KMS-11 (cell line): ENCODE results near the gene HOXA9.

Source experiments
- H2AFZ ChIP-seq: fragments of 200-600 bp; sonication (generic); 2 replicates; pipeline ENCODE4 v1.6.1; 2016; ENCODE audit warnings: antibody characterized with exemption, mixed run types, low read depth
- H3K27ac ChIP-seq: fragments of 200-600 bp; sonication (generic); 2 replicates; pipeline ENCODE4 v1.6.1; 2016; ENCODE audit warnings: mild to moderate bottlenecking, mixed run types
- H3K27me3 ChIP-seq: fragments of 200-600 bp; sonication (generic); 2 replicates; pipeline ENCODE4 v1.6.1; 2017; ENCODE audit warnings: mild to moderate bottlenecking, low read depth, mixed run types, moderate library complexity; ENCODE audit not compliant: insufficient read depth
- H3K36me3 ChIP-seq: fragments of 200-600 bp; sonication (generic); 2 replicates; pipeline ENCODE4 v1.6.1; 2017; ENCODE audit warnings: mild to moderate bottlenecking, mixed run types; ENCODE audit not compliant: insufficient read depth
- H3K4me1 ChIP-seq: fragments of 200-600 bp; sonication (generic); 2 replicates; pipeline ENCODE4 v1.6.1; 2016; ENCODE audit warnings: mild to moderate bottlenecking, low read depth, mixed run types; ENCODE audit not compliant: poor library complexity, severe bottlenecking
- H3K4me2 ChIP-seq: fragments of 200-600 bp; sonication (generic); 2 replicates; pipeline ENCODE4 v1.7.0; 2016; ENCODE audit warnings: mild to moderate bottlenecking, mixed run types
- H3K4me3 ChIP-seq: fragments of 200-600 bp; sonication (generic); IDR thresholded peaks from 2 replicates; pipeline ENCODE4 v1.6.1; 2017; ENCODE audit warnings: low read depth, low read length, mixed read lengths; ENCODE audit not compliant: insufficient read depth
- H3K79me2 ChIP-seq: fragments of 200-600 bp; sonication (generic); 2 replicates; pipeline ENCODE4 v1.6.1; 2016; ENCODE audit warnings: low read depth, mixed run types; ENCODE audit not compliant: insufficient read depth
- H3K9ac ChIP-seq: fragments of 200-600 bp; sonication (generic); 2 replicates; pipeline ENCODE4 v1.6.1; 2016; ENCODE audit warnings: mild to moderate bottlenecking, mixed run types
- H4K20me1 ChIP-seq: fragments of 200-600 bp; sonication (generic); 2 replicates; pipeline ENCODE4 v1.6.1; 2016; ENCODE audit warnings: mild to moderate bottlenecking, mixed run types; ENCODE audit not compliant: insufficient read depth
- TF ChIP-seq, protein P1 (sequence below): fragments of 200-600 bp; sonication (generic); conservative IDR thresholded peaks from 2 replicates; pipeline ENCODE4 v1.6.1; 2017; ENCODE audit warnings: low read depth, mild to moderate bottlenecking, antibody characterized with exemption, low read length, moderate library complexity, mixed read lengths

HOXA9 gene

DNA sequence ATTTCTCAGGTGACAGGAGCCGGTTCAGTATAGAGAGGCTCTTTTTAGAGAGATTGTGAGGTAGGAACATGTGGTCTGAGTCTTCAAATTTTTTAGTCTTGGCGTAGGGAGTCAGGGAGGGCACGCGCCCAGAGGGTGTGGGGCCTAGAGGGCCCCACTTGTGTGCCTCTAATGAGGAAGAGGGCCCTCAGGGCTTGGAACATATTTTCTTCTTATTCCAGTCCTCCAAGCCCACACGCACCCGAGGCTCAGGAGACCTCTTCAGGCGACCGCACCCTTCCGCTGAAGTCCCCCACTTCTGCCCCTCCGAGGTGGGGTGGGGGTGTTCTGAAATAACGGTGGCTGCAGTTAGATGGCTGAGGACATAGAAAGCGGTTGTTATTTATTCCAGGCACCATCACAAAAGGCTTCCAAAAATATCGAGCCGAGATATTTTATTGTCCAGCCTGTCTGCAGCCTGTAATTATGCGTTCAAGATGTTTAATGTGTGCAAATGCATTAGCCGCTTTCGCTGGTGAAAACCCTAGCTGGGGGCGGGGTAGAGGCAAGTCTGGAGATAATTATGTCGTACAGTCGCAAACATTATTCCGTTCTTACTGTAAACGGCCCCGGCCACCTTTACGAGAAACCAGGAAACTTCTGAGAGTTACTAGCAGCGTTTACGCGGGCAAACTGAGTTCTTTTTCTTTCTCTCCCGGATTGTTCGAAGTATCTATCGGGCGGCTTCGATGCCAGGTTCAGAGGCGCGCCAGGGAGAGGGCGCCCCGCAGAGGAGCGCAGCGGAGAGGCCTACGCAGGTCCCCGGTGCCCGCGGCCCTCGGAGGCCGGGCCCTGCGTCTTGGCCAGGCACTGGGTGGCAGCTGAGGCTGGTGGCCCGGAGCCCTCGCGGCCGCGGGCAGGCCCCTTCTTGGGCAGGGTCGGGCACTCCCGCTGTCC is 47.4 kb upstream of the HOXA9 start:
- no peaks in the 10 kb centered on the region for H3K27me3 ChIP-seq
- H3K79me2 ChIP-seq, result no peaks in the 10 kb centered on the region
- no peak overlapping the region for H3K4me3 ChIP-seq
- no peaks in the 10 kb centered on the region for H3K36me3 ChIP-seq
- no peak overlapping the region for H2AFZ ChIP-seq
- no peak overlapping the region for H3K9ac ChIP-seq
- no peak overlapping the region for H3K27ac ChIP-seq
- H4K20me1 ChIP-seq, result no peaks in the 10 kb centered on the region
- TF ChIP-seq, protein P1, sequence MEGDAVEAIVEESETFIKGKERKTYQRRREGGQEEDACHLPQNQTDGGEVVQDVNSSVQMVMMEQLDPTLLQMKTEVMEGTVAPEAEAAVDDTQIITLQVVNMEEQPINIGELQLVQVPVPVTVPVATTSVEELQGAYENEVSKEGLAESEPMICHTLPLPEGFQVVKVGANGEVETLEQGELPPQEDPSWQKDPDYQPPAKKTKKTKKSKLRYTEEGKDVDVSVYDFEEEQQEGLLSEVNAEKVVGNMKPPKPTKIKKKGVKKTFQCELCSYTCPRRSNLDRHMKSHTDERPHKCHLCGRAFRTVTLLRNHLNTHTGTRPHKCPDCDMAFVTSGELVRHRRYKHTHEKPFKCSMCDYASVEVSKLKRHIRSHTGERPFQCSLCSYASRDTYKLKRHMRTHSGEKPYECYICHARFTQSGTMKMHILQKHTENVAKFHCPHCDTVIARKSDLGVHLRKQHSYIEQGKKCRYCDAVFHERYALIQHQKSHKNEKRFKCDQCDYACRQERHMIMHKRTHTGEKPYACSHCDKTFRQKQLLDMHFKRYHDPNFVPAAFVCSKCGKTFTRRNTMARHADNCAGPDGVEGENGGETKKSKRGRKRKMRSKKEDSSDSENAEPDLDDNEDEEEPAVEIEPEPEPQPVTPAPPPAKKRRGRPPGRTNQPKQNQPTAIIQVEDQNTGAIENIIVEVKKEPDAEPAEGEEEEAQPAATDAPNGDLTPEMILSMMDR, result no peak
- no peaks in the 10 kb centered on the region for H3K4me1 ChIP-seq
- H3K4me2 ChIP-seq, result no peak overlapping the region

DNA sequence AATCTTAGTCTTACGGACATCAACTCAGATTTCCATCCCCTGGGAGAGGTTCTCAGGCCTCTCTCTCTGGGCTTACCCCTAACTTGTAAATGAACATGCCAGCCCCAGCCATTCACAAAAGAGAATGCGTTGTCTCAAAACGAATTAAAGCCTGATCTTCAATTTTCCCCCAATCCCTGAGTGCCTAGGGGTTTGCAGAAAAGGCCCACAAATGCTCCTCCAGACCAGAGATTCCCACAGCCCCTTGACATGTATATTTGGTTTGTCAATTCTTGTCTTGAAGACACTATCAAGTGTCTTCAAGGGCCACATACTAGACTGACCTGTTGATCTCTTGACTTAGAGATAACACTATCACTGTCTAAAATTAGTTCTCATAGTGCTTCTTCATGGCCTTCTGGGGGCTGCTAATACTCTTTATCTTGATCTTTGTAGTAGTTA is 46.4 kb upstream of the HOXA9 start:
- H3K4me1 ChIP-seq, result no peaks in the 10 kb centered on the region
- TF ChIP-seq, protein P1, result no peak
- H3K79me2 ChIP-seq, result no peaks in the 10 kb centered on the region
- no peak overlapping the region for H2AFZ ChIP-seq
- H3K4me3 ChIP-seq, result no peak overlapping the region
- H3K27ac ChIP-seq, result no peak overlapping the region
- H3K36me3 ChIP-seq, result no peaks in the 10 kb centered on the region
- H3K4me2 ChIP-seq, result no peak overlapping the region
- no peak overlapping the region for H3K9ac ChIP-seq
- H3K27me3 ChIP-seq, result no peaks in the 10 kb centered on the region
- no peaks in the 10 kb centered on the region for H4K20me1 ChIP-seq

DNA sequence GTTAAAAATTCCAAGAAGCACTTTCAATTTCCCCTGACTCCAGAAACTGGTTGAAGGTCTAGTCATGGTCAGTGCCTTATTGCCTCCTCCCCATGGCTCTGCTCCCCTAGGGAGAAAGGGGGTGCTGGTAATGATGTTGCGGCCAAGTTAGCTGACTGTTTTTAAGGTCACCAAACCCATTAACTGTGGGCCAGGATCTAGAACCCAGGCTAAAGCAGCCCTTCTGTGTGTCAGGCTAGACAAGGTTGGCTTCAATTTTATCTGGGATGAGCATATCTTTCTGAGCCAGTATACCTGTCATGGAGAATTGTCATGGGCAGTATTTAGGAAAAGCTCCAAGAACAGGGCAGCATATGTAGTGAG is 45.7 kb upstream of the HOXA9 start:
- H3K27me3 ChIP-seq, result no peaks in the 10 kb centered on the region
- no peak overlapping the region for H3K4me3 ChIP-seq
- no peaks in the 10 kb centered on the region for H3K36me3 ChIP-seq
- no peaks in the 10 kb centered on the region for H4K20me1 ChIP-seq
- H3K27ac ChIP-seq, result no peak overlapping the region
- no peak overlapping the region for H2AFZ ChIP-seq
- no peaks in the 10 kb centered on the region for H3K79me2 ChIP-seq
- H3K4me2 ChIP-seq, result no peak overlapping the region
- H3K4me1 ChIP-seq, result no peaks in the 10 kb centered on the region
- TF ChIP-seq, protein P1, result no peak
- H3K9ac ChIP-seq, result no peak overlapping the region

DNA sequence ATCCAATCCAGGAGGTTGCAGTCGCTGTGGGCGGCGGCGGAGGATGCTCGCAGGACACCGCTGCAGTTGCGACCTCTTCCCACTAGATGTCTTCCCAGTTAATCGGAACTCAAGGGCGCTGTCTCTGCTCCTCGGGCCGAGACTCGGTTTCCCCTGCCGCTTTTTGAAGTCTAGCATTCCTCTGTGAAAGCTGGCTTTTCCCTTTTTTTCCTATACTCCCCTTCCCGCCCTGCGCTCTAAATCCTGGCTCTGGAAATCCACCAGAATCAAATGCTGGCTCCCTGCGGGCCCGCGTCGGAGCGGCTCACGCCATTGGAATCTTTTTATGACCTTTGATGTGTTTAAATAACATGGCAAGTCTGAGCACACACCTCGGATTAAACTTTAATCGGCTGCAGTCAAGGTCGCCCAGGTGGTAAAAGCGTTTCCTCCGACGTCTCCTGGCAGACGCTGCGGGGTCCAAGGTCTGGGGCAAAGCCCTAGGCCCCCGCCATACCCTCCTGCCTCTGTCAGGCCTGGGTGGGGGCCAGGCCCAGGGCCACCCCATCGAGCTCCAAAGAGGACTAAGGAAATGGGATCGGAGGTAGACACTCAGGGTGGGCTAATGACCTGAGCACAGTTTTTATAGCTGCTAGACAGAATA is 45.2 kb upstream of the HOXA9 start:
- Histone ChIP-seq H3K4me2 (no peak overlapping the region), H3K27me3 (no peaks in the 10 kb centered on the region)

More for the DNA sequence above, 45.2 kb upstream of the HOXA9 start:
- Histone ChIP-seq H3K4me3 (no peak overlapping the region), H3K27ac (no peak overlapping the region), H3K9ac (no peak overlapping the region), H3K36me3 (no peaks in the 10 kb centered on the region), H3K79me2 (no peaks in the 10 kb centered on the region), H3K4me1 (no peaks in the 10 kb centered on the region), H2AFZ (no peak overlapping the region), H4K20me1 (no peaks in the 10 kb centered on the region)
- TF ChIP-seq, protein P1, result no peak
